Smooth muscle cell (in vitro differentiated cells): ENCODE measurements around the gene OR2D2. TPM values are rescaled to one million over a fixed set of nuclear protein-coding genes. Genes with fewer than 3 reads are reported as not detected.

Experiments
- DNase-seq: peaks from one replicate; lab custom pipeline; 2025; ENCODE audit not compliant: unreplicated experiment; lab: John Stamatoyannopoulos, UW
- H2AFZ ChIP-seq: fragments of 200-600 bp; sonication (generic); 2 replicates; pipeline ENCODE4 v1.6.0; 2016; ENCODE audit warnings: antibody characterized with exemption, low read depth, mild to moderate bottlenecking
- H3F3A ChIP-seq: fragments of 200-600 bp; sonication (generic); 2 replicates; pipeline ENCODE4 v1.6.0; 2017; ENCODE audit warnings: antibody characterized with exemption, low read depth
- H3K27ac ChIP-seq: fragments of 200-600 bp; sonication (generic); 2 replicates; pipeline ENCODE4 v1.5.1; 2016; ENCODE audit warnings: low read depth, mild to moderate bottlenecking
- H3K27me3 ChIP-seq: fragments of 200-600 bp; sonication (generic); 2 replicates; pipeline ENCODE4 v1.6.1; 2016; ENCODE audit warnings: low read depth, mild to moderate bottlenecking
- H3K36me3 ChIP-seq: fragments of 200-600 bp; sonication (generic); 2 replicates; pipeline ENCODE4 v1.5.1; 2016; ENCODE audit warnings: low read depth
- H3K4me1 ChIP-seq: fragments of 200-600 bp; sonication (generic); 2 replicates; pipeline ENCODE4 v1.5.1; 2016; ENCODE audit warnings: low read depth
- H3K4me2 ChIP-seq: fragments of 200-600 bp; sonication (generic); 2 replicates; pipeline ENCODE4 v1.6.0; 2016; ENCODE audit warnings: mild to moderate bottlenecking
- H3K4me3 ChIP-seq: fragments of 200-600 bp; sonication (generic); 2 replicates; pipeline ENCODE4 v1.5.1; 2016; ENCODE audit warnings: mild to moderate bottlenecking
- H3K79me2 ChIP-seq: fragments of 200-600 bp; sonication (generic); 2 replicates; pipeline ENCODE4 v1.6.0; 2016; ENCODE audit warnings: low read depth, mild to moderate bottlenecking
- H3K9ac ChIP-seq: fragments of 200-600 bp; sonication (generic); 2 replicates; pipeline ENCODE4 v1.6.0; 2016; ENCODE audit warnings: low read depth
- H3K9me3 ChIP-seq: fragments of 200-600 bp; sonication (generic); replicated peaks from 2 replicates; pipeline ENCODE4 v1.5.1; 2016; ENCODE audit warnings: low read depth
- H4K20me1 ChIP-seq: fragments of 200-600 bp; sonication (generic); 2 replicates; pipeline ENCODE4 v1.6.0; 2016; ENCODE audit warnings: low read depth
- CTCF ChIP-seq: fragments of 200-600 bp; sonication (generic); IDR thresholded peaks from 2 replicates; pipeline ENCODE4 v1.5.1; 2017; ENCODE audit warnings: borderline replicate concordance, mild to moderate bottlenecking, antibody characterized with exemption; ENCODE audit not compliant: insufficient read depth, poor library complexity, severe bottlenecking
- WGBS: methylation state at CpG from one replicate; pipeline ENCODE4 v1.1.7; 2016; ENCODE audit warnings: low lambda C conversion rate; 5-methylcytosine and 5-hydroxymethylcytosine counted together
- polyA plus RNA-seq: library from polyadenylated mRNA; unstranded; fragments of >200 nt; fragmentation: Nextera tagmentation; extraction: Ambion mirVana; gene quantifications from 2 replicates; pipeline ENCODE4 v1.2.1, GENCODE V29; 2016
- total RNA-seq: library from RNA; depleted of rRNA; stranded (reverse); fragments of >200 nt; gene quantifications from 2 replicates; pipeline ENCODE4 v1.2.3, GENCODE V29; 2014

The OR2D2 gene
- total and polyA plus RNA-seq, 2 experiments from 2014 or later, result 0.13 TPM; not detected in 1

- WGBS, result 91% methylated on average over 2 of the region's 2 CpGs
- H3K9ac ChIP-seq, result no peak overlapping the region
Observed at GRCh38 chr11:6850526-6850925, 41.8 kb downstream of the OR2D2 start.

DNA sequence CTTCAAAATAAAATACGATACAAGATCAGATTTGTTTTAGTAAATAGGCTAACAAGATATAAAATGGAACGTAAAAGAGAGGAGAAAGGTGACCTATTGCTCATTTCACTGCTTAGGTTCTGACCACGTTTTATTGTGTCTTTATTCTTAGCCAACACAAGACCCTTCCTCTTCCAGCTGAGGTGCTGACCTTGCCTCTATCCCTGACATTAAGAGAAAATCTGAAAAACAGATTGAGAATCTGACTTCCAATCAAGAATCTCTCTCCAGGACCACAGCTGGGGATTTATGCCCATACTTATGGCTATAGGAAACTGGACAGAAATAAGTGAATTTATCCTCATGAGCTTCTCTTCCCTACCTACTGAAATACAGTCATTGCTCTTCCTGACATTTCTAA is 46.9 kb downstream of the OR2D2 start, which contains the start of gene OR10A5:
OR10A5 (plus strand) TSS at position 301 of the 400 bp plus-strand sequence; CDS start at position 301, 0 bp downstream.
- no peaks in the 10 kb centered on the region for H3K36me3 ChIP-seq
- H4K20me1 ChIP-seq, result no peaks in the 10 kb centered on the region
- no peaks in the 10 kb centered on the region for H3K79me2 ChIP-seq
- no peak within 1 kb of the TSS for H3K9ac ChIP-seq
- H3K27ac ChIP-seq, result no peak within 1 kb of the TSS
- no peaks in the 10 kb centered on the region for H3F3A ChIP-seq
- no peak for TF ChIP-seq CTCF
- WGBS, result 84% methylated on average over 3 of the region's 3 CpGs
- H3K4me2 ChIP-seq, result no peak within 1 kb of the TSS
- no peaks in the 10 kb centered on the region for H3K9me3 ChIP-seq
- no peaks in the 10 kb centered on the region for H3K27me3 ChIP-seq
- H3K4me3 ChIP-seq, result no peak within 1 kb of the TSS
- no peak within 1 kb of the TSS for H2AFZ ChIP-seq
- peaks cover 11% of the 10 kb centered on the region for H3K4me1 ChIP-seq
- no peak for DNase-seq

More at GRCh38 chr11:6850526-6850925, 41.8 kb downstream of the OR2D2 start:
- no peak for DNase-seq
- H3K36me3 ChIP-seq, result no peaks in the 10 kb centered on the region
- TF ChIP-seq CTCF, result no peak
- H3K79me2 ChIP-seq, result no peaks in the 10 kb centered on the region
- no peaks in the 10 kb centered on the region for H3K4me1 ChIP-seq
- H3K4me3 ChIP-seq, result no peak overlapping the region
- H3K9me3 ChIP-seq, result no peaks in the 10 kb centered on the region
- no peaks in the 10 kb centered on the region for H3K27me3 ChIP-seq
- no peak overlapping the region for H3K27ac ChIP-seq
- H4K20me1 ChIP-seq, result no peaks in the 10 kb centered on the region
- no peak overlapping the region for H2AFZ ChIP-seq
- H3F3A ChIP-seq, result no peaks in the 10 kb centered on the region
- no peak overlapping the region for H3K4me2 ChIP-seq

- Histone ChIP-seq H2AFZ (no peak overlapping the region), H4K20me1 (no peaks in the 10 kb centered on the region), H3K4me3 (no peak overlapping the region), H3K9ac (no peak overlapping the region), H3K4me2 (no peak overlapping the region), H3K36me3 (no peaks in the 10 kb centered on the region), H3K4me1 (peaks cover 11% of the 10 kb centered on the region), H3K27ac (no peak overlapping the region), H3K79me2 (no peaks in the 10 kb centered on the region), H3F3A (no peaks in the 10 kb centered on the region), H3K27me3 (no peaks in the 10 kb centered on the region), H3K9me3 (no peaks in the 10 kb centered on the region)
- no peak for TF ChIP-seq CTCF
- DNase-seq, result no peak
- 93% methylated on average over 5 of the region's 5 CpGs for WGBS
Observed at GRCh38 chr11:6844356-6844755, 47.9 kb downstream of the OR2D2 start.

DNA sequence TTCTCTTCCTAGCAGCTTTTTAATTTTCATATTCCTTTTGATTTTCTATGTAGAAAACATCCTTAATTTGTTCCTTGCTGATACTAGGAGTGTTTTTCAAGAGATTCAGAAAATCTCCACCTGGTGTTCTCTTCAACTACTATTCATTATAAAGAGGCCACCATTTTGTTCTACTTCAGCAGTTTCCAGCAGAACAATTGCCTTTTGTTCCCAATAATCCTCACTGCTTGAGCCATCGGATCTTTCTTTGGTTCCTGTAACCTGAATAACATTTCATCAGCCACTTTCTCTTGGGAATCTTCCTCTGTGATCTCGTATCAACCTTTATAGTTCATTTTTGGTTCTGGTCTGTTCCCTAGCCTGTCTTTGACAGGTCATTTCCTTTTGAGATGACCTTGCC is 48.6 kb downstream of the OR2D2 start:
- DNase-seq, result no peak
- peaks cover 11% of the 10 kb centered on the region for H3K4me1 ChIP-seq
- H2AFZ ChIP-seq, result no peak overlapping the region
- no peak overlapping the region for H3K9ac ChIP-seq
- no peak overlapping the region for H3K4me2 ChIP-seq
- H3K27me3 ChIP-seq, result no peaks in the 10 kb centered on the region
- WGBS, result 92% methylated on average over 2 of the region's 2 CpGs
- no peak overlapping the region for H3K27ac ChIP-seq
- TF ChIP-seq CTCF, result no peak
- H3F3A ChIP-seq, result no peaks in the 10 kb centered on the region
- no peaks in the 10 kb centered on the region for H3K79me2 ChIP-seq
- no peaks in the 10 kb centered on the region for H4K20me1 ChIP-seq
- H3K4me3 ChIP-seq, result no peak overlapping the region
- no peaks in the 10 kb centered on the region for H3K36me3 ChIP-seq
- no peaks in the 10 kb centered on the region for H3K9me3 ChIP-seq
